ENCODE measurements around the gene CDH16.

The CDH16 gene

DNA sequence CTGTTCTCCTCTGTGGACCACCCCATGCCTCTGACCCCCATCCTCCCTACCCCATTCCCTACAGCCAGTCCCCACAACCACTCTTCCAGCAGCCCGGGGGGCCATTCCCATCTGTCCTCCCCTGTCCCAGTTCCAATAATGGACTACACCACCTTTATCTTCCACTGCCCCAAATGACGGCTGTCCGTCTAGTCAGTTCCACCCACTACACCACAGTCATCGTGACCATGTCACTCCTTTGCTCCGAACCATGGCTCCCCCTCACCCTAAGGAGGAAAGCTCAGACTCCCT is 23.1 kb downstream of the CDH16 start:
- DNase-seq: no peak

DNA sequence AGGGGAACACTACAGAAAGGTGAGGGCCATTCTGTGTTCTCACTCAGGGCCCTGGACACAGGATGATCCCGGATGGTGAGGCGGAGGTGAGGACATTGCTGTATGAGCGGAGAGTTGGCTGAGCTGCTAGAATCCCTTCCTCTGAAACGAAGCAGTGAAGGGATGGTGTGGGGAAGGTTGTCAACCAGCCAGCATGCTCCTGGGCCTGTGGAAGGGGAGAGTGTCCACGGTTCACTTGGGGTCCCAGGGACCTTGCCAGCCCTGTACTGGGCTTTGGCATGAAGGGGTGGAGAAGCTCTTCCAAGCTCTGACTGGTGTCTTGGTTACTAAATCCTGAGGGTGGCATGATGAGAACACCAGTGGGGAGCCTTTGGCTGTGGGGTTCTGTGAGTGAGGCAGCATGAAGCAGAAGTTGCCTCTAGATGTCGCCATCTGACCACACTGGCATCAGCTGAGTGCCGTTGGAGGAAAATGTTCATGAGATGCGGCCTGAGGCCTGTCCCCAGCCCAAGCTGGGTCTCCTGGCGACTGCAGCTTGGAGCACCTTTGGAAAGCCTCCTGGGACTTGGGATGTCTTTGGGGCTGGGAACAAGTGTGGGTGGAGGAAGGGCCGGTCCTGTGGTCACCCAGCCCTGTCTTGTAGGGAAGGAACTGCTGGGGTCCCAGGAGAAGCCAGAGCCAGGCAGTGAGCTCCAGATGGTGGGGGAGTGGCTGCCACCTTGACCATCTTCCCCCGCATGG is 23.6 kb downstream of the CDH16 start:
- peak; percentile 54 to 70 for DNase-seq

DNA sequence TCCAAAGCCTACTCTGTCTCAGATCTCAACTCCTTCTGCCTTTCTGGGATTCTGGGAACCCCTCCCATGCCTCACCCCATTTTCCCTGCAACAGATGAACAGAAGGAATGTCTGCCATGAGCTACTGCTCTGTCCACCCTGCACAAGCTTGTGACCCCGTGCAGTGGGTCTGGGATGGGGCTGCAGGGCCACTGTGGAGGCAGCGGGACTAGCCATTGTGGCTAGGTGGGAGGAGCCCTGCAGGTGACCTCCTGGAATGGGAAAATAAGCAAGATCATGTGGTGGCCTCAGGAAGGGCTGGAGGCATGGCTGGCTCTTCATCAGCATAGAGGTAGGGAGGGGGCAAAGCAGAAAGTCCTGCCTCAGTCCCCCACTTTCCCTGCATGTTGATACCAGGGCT is 24.6 kb downstream of the CDH16 start:
- no peak for DNase-seq

DNA sequence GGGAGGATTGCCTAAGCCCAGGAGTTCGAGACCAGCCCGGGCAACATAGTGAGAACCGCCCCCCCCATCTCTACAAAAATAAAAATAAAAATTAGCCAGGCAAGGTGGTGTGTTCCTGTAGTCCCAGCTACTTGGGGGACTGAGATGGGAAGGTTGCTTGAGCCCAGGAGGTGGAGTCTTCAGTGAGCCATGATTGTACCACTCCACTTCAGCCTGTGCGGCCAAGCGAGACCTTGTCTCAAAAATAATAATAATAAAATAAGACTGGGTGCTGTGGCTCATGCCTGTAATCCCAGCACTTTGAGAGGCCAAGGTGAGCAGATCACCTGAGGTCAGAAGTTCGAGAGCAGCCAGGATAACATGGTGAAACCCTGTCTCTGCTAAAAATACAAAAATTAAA is 26.9 kb downstream of the CDH16 start:
- no peak for DNase-seq

DNA sequence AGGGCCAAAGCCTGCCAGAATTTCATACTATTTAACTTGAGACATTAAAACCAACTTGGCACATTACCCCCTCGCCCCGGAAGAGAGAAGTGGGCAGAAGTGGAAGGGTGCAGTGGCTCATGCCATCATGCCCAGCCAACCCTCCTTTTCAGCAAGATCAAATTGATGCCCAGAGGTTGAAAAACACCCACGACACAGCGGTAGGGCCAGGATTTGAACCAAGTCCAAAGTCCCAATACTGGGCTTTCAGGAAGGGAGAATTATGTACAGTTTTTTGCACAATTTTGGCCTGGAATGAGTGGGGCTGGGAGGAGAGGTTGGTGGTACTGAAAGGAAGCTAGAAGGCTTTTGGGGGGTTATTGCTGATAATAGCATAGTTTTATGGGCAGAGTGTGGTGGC is 27.3 kb downstream of the CDH16 start:
- DNase-seq: no peak

DNA sequence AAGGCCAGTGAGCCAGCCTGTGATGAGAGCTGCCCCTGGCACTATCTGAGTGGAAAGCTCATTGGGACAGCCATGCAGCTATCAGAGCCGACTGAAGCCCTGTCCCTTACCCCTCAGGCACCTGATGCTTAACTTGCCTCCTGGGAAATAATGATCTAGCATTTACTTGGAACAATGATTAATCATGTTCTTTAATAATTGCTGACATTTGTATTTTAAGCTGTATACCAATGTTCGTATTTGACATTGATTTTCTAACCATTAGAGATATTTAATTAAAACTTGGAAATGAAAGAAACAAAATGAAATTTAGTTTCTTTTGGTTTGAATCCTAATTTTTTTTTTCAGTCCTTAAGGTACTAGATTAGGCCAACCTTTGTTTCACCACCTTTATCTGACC is 27.9 kb downstream of the CDH16 start:
- DNase-seq: no peak

DNA sequence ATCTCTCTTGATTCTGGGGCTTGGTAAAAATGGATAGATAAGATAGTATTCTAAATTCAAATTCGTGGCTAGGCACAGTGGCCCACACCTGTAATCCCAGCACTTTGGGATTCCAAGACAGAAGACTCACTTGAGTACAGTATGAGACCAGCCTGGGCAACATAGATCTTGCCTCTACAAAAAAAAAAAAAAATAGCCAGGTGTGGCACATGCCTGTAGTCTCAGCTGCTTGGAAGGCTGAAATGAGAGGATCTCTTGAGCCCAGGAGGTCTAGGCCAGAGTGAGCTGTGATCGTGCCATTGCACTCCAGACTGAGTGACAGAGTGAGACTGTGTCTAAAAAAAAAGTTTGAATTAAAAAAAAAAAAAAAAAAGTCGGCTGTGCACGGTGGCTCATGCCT is 29.1 kb downstream of the CDH16 start:
- DNase-seq: no peak

DNA sequence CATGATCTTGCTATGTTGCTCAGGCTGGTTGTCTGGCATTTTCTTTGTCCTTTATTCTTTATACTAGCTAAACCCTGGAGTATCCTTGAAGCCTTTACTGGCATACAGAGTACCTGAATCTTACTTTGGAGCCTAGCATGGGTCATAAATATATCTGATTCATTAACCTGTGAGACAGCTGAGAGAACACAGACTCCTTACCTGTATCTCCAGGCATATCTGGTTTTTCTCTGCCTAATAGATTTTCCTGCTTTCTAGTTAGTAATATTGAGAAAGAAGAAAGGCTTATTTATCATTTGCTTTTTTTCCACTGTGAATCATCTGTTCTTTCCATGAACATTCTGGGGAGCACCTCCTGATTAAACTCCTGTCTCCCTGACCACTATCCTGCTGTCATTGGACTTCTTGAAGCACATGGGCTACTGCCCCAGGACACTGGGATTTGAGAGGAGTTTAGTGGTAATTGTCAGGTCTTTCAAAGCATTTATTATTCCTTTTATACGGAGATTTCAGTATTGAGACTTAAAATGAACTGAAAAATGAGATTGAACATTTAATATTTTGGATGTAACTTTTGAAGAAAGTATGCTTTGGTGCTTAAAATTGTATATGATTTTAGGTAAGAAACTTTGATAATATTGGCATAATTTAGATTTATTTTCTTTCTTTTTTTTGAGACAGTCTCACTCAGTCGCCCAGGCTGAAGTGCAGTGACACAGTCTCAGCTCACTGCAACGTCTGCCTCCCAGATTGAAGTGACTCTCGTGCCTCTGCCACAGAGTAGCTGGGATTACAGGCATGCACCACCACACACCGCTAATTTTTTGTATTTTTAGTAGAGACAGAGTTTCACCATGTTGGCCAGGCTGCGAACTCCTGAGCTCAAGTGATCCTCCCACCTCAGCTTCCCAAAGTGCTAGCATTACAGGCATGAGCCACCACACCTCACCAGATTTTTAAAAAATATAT is 29.8 kb downstream of the CDH16 start:
- DNase-seq: no peak

DNA sequence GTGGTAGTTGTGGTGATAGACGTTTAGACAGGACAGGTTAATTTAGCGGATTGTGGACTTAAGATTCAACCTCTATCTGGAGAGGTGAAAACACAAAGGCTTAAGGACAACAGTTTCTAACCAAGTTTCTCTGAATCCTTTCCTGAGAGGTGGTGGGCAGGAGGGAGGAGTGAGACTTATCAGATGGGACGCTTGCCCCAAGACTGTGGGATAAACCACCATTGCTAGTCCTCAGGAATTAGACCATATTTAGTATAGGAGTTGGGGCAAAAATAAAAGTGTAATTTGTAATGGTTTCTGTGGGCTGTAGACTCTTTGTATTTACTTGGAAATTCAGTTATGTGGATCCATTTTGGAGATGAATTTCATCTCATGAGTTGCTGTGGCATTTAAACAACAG is 31.8 kb downstream of the CDH16 start:
- no peak for DNase-seq

DNA sequence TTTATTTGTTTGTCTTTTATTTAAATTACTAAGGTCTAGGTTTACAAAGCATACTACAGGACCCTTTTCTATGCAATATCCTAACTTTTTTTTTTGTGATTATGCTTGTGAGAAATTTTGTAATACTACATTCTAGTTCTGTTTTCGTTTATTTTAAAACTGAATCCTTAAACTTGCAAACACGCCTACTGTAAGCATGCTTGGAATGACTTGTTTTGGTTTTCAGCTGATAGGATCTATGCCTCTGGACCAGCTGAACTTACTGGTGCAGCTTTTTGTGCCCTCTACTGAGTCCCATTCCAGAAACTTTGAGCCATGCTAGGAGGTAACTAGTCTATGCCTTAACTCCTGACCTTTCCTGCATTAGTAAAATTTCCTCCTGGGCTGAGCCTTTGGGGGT is 32.4 kb downstream of the CDH16 start:
- no peak for DNase-seq

DNA sequence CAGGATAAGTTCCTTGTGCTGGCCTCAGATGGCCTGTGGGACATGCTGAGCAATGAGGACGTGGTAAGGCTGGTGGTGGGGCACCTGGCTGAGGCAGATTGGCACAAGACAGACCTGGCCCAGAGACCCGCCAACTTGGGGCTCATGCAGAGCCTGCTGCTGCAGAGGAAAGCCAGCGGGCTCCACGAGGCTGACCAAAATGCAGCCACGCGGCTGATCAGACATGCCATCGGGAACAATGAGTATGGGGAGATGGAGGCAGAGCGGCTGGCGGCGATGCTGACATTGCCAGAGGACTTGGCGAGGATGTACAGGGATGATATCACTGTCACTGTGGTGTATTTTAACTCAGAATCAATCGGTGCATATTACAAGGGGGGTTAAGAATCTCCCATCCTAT is 33.2 kb downstream of the CDH16 start:
- DNase-seq: no peak

DNA sequence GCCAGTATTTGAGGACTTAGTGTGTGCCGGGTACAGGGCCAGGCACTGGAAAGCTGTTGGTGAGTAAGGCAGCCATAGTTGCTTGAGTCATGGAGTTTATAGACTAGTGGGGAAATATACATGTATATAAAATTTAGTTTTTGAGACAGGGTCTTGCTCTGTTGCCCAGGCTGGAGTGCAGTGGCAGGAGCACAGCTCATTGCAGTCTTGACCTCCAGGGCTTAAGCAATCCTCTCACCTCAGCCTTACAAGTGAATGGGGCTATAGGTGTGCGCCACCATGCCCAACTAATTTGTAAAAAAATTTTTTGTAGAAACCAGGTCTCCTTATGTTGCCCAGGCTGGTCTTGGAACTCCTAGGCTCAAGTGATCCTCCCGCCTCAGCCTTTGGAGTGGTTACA is 36.0 kb downstream of the CDH16 start:
- DNase-seq: no peak

DNA sequence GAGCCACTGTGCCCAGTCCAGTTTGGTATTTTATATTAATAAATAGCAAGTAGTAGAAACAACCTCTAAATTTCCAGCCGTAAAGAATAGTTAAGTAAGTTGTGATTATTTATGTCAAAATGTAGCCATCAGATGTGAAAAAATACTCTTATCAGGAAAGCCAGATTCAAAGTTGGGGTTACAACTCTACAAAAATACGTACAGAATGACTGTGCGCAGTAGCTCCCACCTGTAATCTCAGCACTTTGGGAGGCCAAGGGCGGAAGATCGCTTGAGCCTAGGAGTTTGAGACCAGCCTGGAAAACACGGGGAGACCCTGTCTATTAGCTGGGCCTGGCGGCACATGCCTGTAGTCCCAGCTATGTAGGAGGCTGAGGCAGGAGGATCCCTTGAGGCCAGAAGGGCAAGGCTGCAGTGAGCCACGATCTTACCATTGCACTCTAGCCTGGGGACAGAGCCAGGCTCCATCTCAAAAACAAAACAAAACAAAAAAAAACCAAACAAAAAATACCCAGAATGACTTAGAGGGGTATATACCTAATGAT is 36.6 kb downstream of the CDH16 start:
- no peak for DNase-seq

DNA sequence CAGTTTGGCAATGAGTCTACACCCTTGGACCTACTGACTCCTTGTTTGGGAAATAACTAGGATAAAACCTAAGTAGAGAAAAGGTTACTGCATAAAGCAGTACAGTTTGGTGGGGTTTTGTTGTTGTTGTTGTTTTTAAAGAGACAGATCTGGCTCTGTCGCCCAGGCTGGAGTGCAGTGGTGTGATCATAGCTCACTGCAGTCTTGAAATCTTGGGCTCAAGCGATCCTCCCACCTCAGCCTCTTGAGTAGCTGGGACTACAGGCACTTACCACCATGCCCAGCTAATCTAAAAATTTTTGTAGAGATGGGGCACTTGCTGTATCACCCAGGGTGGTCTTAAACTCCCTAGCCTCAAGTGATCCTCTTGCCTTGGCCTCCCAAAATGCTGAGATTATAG is 37.1 kb downstream of the CDH16 start:
- DNase-seq: no peak

DNA sequence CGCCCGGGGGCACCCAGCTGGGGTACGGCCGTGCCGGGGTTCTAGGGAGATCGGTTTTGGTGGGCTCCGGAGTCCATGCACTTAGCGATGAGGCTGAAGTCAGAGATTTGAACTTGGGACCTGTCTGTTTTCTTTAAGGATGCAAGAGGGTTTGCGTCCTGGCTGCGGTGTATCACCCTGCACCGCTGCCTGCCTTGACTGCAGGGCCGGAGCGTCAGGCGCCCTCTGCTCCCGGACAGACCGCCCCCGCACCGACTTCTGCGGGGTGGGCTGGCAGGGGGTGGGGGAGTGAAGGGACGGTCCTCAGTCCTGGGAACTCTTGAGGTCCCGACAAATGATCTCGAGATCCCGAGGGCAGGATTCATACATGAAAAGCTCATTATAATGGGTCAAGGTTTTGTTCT is 37.7 kb downstream of the CDH16 start:
- DNase-seq: no peak

DNA sequence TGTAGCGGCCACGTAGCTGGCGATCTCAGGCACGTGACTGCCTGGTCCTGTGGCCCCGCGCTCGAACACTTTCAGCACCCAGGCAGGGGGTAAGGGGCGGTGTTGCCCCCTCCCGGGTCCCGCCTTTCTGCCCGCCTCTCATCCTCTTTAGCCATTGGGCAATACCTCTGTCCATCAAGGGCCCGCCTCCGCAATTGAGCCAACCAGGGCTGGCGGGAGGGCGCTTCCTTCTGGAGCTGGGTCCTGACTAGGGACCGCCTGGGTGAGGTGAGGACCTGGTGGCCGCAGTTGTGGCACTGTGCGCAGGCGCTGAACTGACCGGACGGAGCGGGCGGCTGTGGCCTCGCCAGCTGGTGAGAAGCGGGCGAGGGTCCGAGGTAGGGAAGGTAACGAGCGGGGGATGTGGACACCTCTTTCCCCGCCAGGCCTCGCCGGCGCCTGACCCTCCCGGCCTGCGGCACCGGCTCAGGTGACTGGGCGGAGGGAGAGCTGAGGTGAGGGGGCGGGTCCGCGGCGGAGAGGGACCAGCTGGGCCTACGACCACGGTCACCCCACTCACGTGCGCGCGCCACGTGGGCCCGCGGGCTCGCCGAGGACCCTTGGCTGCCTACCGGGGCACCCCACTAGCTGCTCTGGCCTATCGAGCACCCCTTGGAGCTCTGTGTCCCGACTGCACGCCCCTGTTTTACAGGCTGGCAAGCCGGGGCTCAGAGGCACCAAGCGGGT is 38.2 kb downstream of the CDH16 start, which contains the start of gene PDP2:
PDP2 (plus strand) TSS at position 228 of the 726 bp plus-strand sequence. CDS start 3,770 bp downstream, outside the sequence.
- DNase-seq: peak; percentile 89 to 95

DNA sequence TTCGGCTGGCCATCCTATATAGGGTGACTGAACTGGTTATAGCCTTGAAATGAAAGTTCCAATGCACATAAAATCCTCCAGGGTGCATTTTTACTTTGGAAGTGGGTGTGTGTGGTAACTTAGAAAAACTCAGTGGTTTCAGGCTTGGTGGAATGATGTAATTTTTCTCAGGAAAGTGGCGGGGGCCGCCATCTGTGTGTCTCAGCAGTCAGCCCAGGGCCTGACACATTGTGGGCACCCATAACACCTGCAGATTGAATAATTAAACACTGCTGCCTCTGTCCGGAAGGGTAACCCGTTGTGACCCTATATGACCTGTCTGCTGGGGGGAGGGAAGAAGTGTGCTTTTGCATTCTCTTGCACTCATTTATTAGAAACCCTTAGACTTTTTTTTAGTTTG is 40.6 kb downstream of the CDH16 start:
- peak in 1 of 2 donors; percentile 23 for DNase-seq

DNA sequence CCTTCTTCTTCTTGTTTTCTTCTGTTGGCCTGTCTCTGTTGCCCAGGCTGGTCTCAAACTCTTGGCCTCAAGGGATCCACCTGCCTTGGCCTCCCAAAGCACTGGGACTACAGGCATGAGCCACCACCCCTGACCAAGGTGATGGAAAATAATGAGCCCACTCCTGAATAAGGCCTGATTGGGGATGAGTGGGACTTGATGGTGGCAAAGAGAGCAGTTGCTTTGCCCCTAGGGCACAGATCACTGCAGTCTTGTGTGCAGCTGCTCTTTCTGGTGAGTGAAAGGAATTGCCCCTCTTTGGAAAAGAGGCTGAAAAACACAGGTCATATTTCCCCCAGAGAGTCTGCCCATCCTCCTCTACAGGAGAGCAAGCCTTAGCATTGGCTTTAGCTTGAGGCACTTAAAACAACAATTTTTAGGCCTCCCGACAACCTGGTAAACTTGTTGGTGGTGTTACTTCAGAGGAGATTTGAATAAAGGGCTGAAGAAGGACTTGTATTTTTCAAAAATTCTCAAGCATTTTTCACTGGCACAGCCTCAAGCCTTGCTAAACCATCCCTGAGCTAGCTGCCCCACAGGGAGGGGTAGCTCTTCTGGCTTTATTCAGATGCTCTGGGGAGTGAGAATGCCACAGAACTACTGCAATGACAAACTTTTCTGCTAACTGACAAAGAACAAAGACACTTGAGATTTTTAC is 44.5 kb downstream of the CDH16 start:
- peak in 1 of 2 donors; percentile 2 for DNase-seq

DNA sequence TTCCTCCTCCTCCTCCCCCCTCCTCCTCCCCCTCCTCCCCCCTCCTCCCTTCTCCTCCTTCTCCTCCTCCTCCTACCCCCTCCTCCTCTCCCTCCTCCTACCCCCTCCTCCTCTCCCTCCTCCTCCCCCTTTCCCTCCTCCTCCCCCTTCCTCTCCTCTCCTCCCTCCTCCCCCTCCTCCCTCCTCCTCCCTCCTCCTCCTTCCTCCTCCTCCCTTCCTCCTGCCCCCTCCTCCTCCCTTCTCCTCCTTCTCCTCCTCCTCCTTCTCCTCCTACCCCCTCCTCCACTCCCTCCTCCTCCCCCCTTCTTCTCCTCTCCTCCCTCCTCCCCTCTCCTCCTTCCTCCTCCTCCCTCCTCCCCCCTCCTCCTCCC is 45.0 kb downstream of the CDH16 start:
- DNase-seq: peak in 1 of 2 donors; percentile 14

DNA sequence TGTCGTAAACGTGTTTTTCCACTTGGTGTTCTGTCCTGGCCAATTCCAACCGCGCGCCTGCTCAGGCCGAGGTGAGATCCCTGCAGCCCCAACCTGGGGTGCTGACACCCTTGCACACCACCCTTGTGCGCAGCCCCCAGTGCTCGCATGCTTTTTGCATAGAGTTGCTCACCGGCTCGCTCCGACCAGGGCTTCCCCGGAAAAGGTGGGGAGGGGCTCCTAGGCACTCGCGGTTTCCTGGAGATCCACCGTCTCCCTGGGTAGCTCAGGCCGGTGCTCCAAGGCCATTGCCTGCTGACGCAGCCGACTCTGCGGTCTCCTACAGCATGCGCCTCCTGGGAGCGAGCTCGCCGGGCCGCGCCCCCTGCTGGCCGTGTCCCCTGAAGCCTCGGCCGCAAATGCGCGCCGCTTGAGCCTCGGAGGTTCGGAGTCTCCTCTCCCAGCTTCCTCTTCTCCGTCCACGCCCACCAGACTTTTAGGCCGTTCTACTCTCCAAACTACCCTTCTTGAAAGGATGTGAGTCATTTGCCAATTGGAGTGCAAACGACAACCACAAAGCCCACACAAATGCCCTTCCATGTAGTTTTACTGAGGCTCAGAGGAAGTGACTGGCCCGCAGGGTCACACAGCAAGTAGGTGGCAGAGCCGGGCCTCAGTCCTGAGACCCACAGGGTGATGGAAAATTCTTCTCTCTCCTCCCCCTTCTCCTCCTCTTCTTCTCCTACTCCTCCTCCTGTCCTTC is 45.6 kb downstream of the CDH16 start:
- DNase-seq: peak; percentile 88 to 91

DNA sequence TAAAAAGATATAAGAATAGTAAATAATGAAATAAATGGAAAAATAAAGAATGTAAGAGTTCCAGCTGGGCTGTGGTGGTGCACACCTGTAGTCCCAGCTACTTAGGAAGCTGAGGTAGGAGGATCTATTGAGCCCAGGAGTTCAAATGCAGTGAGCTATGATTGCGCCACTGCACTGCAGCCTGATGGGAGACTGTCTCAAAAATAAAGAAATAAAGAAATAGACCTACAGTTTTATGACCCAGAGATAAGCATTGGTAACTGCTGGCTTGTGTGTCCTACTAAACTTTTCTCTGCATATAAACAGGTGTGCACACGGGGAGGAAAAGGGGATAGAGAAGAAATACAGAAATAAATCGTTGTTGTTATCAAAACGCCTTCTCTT is 46.1 kb downstream of the CDH16 start:
- DNase-seq: no peak

DNA sequence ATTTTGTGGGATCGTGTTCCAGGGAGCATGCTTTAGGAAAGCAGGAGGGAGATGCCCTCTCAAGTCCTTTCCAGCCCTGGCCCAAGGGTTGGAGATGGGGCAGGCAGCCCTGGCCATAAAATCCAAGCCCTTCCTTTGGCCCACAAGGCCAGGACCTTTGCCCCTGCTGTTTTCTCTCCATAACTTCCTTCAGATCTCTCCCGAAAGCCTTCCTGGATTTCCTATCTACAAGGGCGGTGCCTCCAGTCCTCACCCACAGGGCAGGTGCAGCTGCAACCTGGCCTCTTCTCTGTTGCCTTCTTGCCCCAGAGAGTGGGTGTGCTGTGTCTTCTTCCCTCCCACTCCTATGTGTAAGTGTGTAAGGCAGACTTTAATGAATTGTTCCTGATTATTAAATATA is 46.8 kb downstream of the CDH16 start:
- DNase-seq: no peak

All from CD4-positive, alpha-beta T cell treated with Interferon alpha-2 for 1 hour (primary cell).